Kidney (tissue), 14 donors: ENCODE measurements around the gene ST6GAL2. TPM values are rescaled to one million over a fixed set of nuclear protein-coding genes. Genes with fewer than 3 reads are reported as not detected.

ENCODE experiments used
- DNase-seq, 5 donors: peaks; one replicate each; pipeline ENCODE4 v3.0.0-alpha.2; 2013 to 2020
- FAIRE-seq: peaks from 2 replicates; lab custom pipeline; 2012; peaks lifted over from hg19 to GRCh38; lab: Jason Lieb, UNC
- H3K27ac ChIP-seq, 2 donors: one replicate each; pipeline ENCODE4 v1.7.0; 2013; ENCODE audit warnings: low read depth in 2 of 2, low read length in 2 of 2, inconsistent platforms in 1 of 2
- H3K27me3 ChIP-seq: one replicate; pipeline ENCODE4 v1.7.1; 2013; ENCODE audit warnings: low read length, inconsistent platforms; ENCODE audit not compliant: control insufficient read depth, insufficient read depth
- H3K36me3 ChIP-seq, 3 donors: one replicate each; pipeline versions ENCODE4 v1.7.0 to v1.7.1; 2013; ENCODE audit warnings: low read length in 3 of 3, control low read depth in 1 of 3, inconsistent platforms in 1 of 3; ENCODE audit not compliant: insufficient read depth in 3 of 3, control insufficient read depth in 2 of 3
- H3K4me1 ChIP-seq, 3 donors: one replicate each; pipeline versions ENCODE4 v1.7.0 to v1.7.1; 2013; ENCODE audit warnings: low read length in 3 of 3, inconsistent platforms in 1 of 3, low read depth in 1 of 3; ENCODE audit not compliant: control insufficient read depth in 2 of 3, insufficient read depth in 2 of 3
- H3K4me3 ChIP-seq, 3 donors: one replicate each; pipeline versions ENCODE4 v1.7.0 to v1.8.1; 2013; ENCODE audit warnings: low read length in 3 of 3, control low read depth in 1 of 3, inconsistent platforms in 1 of 3
- H3K9ac ChIP-seq, 3 donors: one replicate each; pipeline versions ENCODE4 v1.7.0 to v1.7.1; 2013; ENCODE audit warnings: low read length in 3 of 3, control low read depth in 1 of 3, inconsistent platforms in 1 of 3
- H3K9me3 ChIP-seq, 3 donors: one replicate each; pipeline versions ENCODE4 v1.7.0 to v1.7.1; 2013; ENCODE audit warnings: low read length in 3 of 3, control low read depth in 1 of 3, inconsistent platforms in 1 of 3; ENCODE audit not compliant: control insufficient read depth in 2 of 3, insufficient read depth in 1 of 3
- CTCF ChIP-seq: IDR thresholded peaks from 3 replicates; pipeline ENCODE4 v1.5.1; 2012; ENCODE audit warnings: mild to moderate bottlenecking, moderate library complexity, borderline replicate concordance; ENCODE audit not compliant: insufficient read depth; ENCODE audit errors: extremely low read depth
- intact Hi-C: fragments of 100-400 bp; cut with DNase I; formaldehyde crosslinking; loops from one replicate; pipeline ENCODE4 v1.11.1; 2022
- polyA plus RNA-seq: library from polyadenylated mRNA; stranded (reverse); fragments of 350-450 nt; fragmentation: Illumina TruSeq; extraction: RNeasy Lipid Tissue Mini Kit (QIAGEN cat#74804); gene quantifications from one replicate; pipeline ENCODE4 v1.2.3, GENCODE V29; 2014; ENCODE audit warnings: low read depth, low replicate concordance; ENCODE audit not compliant: insufficient read depth
- total RNA-seq: library from RNA; stranded (reverse); fragmentation: NEBNext Ultra II Directional; extraction: Animal tissue kit (Norgen Biotek cat#: 25700); gene quantifications from one replicate; pipeline ENCODE4 v1.2.1, GENCODE V29; 2021
- donor health status: control.
- donor health status: control.
- donor health status: control.
- donor health status: control.
- donor health status: control.
- donor health status: DM: yes; HTN: yes; CAD: no.
- donor health status: Normal renal cell carcinoma (clear cell type).

The ST6GAL2 gene
- total and polyA plus RNA-seq, 2 donors from 2014 or later, result 0.22 to 1.2 TPM

GRCh38 chr2:106800180-106800579 is 85.8 kb downstream of the ST6GAL2 start:
- Histone ChIP-seq H3K9me3 (no peaks in the 10 kb centered on the region), H3K4me1 (no peaks in the 10 kb centered on the region)
- no peak for FAIRE-seq

GRCh38 chr2:106798826-106799552 is 87.0 kb downstream of the ST6GAL2 start:
- FAIRE-seq, result no peak
- no peak overlapping the region for H3K9ac ChIP-seq
- H3K27me3 ChIP-seq, result no peaks in the 10 kb centered on the region
- no peaks in the 10 kb centered on the region for H3K4me1 ChIP-seq
- H3K4me3 ChIP-seq, result no peak overlapping the region
- DNase-seq, result no peak
- TF ChIP-seq CTCF, result no peak
- intact Hi-C loops, result no loop called here
- H3K9me3 ChIP-seq, result no peaks in the 10 kb centered on the region
- H3K36me3 ChIP-seq, result no peaks in the 10 kb centered on the region
- H3K27ac ChIP-seq, result no peak overlapping the region

More at GRCh38 chr2:106800180-106800579, 85.8 kb downstream of the ST6GAL2 start:
- Histone ChIP-seq H3K9ac (no peak overlapping the region), H3K27ac (no peak overlapping the region), H3K36me3 (no peaks in the 10 kb centered on the region), H3K27me3 (no peaks in the 10 kb centered on the region), H3K4me3 (no peak overlapping the region)
- TF ChIP-seq CTCF, result no peak
- intact Hi-C loops, result no loop called here
- no peak for DNase-seq

- H3K4me3 ChIP-seq, result no peak overlapping the region
- no peak for FAIRE-seq
- no peaks in the 10 kb centered on the region for H3K9me3 ChIP-seq
- intact Hi-C loops, result no loop called here
- H3K9ac ChIP-seq, result no peak overlapping the region
- no peaks in the 10 kb centered on the region for H3K4me1 ChIP-seq
- H3K36me3 ChIP-seq, result no peaks in the 10 kb centered on the region
- no peak for DNase-seq
- no peaks in the 10 kb centered on the region for H3K27me3 ChIP-seq
- TF ChIP-seq CTCF, result no peak
- no peak overlapping the region for H3K27ac ChIP-seq
Observed at GRCh38 chr2:106797494-106797893, 88.5 kb downstream of the ST6GAL2 start.
